OCI-LY7 (cell line): ENCODE results near the gene DSCAM.

Experiments
- EZH2phosphoT487 ChIP-seq: fragments of 200-600 bp; sonication (generic); IDR thresholded peaks from 2 replicates; pipeline ENCODE4 v1.6.1; 2018; ENCODE audit warnings: low read depth, borderline replicate concordance, mild to moderate bottlenecking, mixed run types, antibody characterized with exemption, low read length, moderate library complexity, mixed read lengths
- TF ChIP-seq, protein P1 (sequence below): fragments of 200-600 bp; sonication (generic); conservative IDR thresholded peaks from 2 replicates; pipeline ENCODE4 v1.5.1; 2014; ENCODE audit warnings: mild to moderate bottlenecking, antibody characterized with exemption, low read length, moderate library complexity, mixed read lengths

DNA sequence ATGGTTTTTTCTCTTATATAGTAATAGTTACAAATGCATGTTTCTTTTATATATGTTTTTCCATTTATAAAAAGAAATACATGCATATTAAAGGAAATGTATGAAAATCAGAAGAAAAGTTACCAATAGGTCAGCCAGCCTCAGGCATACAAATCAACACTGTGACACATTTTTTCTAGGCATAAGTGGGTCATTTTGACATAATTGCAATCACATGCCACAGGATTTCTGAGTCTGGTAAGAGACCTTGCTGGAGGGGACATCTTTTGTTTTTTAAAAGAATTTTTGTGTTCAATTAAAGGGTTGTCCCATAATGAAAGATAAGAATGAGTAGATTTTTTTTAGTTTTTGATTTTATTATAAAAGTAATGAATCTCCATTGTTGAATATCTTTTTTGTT is 506.6 kb downstream of the DSCAM start:
- TF ChIP-seq, protein P1, sequence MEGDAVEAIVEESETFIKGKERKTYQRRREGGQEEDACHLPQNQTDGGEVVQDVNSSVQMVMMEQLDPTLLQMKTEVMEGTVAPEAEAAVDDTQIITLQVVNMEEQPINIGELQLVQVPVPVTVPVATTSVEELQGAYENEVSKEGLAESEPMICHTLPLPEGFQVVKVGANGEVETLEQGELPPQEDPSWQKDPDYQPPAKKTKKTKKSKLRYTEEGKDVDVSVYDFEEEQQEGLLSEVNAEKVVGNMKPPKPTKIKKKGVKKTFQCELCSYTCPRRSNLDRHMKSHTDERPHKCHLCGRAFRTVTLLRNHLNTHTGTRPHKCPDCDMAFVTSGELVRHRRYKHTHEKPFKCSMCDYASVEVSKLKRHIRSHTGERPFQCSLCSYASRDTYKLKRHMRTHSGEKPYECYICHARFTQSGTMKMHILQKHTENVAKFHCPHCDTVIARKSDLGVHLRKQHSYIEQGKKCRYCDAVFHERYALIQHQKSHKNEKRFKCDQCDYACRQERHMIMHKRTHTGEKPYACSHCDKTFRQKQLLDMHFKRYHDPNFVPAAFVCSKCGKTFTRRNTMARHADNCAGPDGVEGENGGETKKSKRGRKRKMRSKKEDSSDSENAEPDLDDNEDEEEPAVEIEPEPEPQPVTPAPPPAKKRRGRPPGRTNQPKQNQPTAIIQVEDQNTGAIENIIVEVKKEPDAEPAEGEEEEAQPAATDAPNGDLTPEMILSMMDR: no peak
- TF ChIP-seq EZH2phosphoT487: no peak
